IPS DF 4.7 (cell line): Measurements from ENCODE around the gene CRMP1.

Experiments
- DNase-seq: peaks from one replicate; pipeline ENCODE4 v3.0.0-alpha.2; 2013; ENCODE audit warnings: low spot score; ENCODE audit errors: extremely low read depth

The CRMP1 gene

DNA sequence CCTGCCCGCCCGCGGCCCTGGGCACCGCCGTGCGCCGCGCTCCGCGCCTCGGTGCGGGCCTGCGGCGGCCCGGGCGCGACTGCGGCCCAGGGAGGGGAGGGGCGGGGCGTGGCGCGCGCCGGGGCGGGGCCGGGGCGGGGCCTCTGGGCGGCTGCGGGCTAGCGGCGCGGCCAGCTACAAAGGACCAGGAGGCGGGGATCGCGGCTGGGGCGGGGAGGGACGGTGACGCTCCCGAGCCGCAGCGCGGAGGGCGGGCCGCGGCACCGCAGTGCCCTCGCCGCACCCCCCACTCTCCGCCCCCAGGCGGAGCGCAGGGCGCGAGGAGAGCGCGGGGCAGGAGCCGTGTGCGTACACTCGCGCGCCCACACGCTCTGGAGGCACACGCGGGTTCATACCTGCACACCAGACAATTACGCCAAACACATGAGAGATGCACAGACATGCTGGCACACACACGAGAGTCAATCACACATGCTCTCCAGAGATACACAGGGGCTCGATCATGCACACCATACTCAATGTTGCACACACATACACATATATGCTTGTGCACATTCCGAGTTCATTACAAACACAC is at the start of gene CRMP1:
CRMP1 (minus strand) TSS at position 83 of the 577 bp plus-strand sequence. CDS start 117 bp downstream, outside the sequence.
- DNase-seq, result no peak

DNA sequence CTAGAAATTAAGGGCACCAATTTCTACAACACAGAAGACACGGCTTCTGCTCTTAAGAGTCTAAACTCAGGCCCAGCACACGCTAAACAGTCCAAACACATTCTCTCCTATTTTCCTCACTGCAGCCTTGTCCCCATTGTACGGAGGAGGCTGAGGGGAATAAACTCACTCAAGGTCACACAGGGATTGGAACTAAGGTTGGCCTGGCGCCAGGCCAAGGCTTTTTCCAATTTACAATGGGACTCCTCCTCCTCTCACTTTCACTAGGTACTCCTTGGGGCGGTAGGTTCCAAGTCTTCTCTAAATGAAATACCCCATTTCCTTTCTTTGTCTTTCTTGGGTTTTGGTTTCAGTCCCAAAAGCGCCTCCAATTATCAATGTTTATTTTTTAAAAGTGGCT is 48.7 kb upstream of the CRMP1 start:
- DNase-seq, result no peak

GRCh38 chr4:5940470-5941203 is 47.8 kb upstream of the CRMP1 start:
- DNase-seq, result no peak

DNA sequence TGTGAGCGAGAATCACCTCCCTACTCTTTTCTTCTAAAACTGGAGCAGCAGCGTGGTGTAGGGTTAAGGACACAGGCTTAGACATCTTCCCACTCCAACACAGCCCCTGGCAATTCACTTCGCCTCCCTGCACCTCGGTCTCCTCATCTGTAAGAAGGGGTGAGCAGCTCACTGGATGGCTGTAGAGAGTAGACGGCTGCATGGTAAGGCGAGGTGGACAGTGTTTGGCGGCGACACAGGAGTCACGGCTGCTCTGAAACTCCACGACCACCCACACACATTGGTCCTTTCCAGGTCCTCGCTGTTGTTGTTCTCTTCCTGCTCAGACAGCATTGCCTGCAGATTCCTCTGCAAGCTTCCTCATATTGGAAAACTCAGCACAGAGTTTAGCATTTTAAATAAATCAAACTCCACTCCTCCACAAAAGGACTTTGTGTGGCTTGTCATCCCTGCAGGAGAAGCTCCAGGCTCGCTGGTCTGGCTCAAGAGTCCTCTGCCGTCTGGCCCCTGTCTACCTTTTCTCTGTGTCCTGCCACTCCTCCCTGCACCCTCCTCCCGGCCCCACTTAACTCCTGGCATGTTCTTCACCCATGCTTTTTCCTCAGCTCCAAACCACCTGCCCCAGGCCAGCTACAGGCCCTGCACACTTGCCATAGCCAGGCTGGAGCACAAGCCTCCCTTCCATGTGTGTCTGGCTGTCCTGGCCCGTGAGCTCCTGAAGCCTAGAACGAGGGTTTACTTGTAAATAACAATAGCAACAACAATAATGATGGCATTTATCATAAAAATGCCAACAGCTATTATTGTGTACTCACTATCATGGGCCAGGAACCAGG is 41.3 kb upstream of the CRMP1 start:
- no peak for DNase-seq

DNA sequence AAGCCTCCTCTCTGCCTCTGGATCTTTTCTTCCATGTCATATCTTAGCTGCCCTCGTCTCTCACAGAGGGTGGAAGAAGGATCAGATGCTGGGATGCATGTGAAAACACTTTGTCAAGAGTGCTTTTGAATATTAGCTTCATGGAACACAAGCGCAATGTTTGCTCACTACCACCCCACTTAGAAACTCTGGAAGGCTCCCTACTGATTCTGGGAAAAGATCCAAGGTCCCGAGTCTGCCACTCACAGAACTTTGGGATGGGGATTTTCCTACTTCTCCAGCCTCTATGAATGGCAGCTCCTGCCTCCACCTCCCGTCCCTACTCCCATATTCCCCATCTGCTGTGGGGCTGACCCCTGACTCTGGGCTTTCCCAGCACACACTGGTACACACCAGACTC is 40.2 kb upstream of the CRMP1 start:
- no peak for DNase-seq

GRCh38 chr4:5932035-5932568 is 39.2 kb upstream of the CRMP1 start:
- no peak for DNase-seq

- DNase-seq, result no peak
Observed at GRCh38 chr4:5931526-5931925, 38.6 kb upstream of the CRMP1 start.

DNA sequence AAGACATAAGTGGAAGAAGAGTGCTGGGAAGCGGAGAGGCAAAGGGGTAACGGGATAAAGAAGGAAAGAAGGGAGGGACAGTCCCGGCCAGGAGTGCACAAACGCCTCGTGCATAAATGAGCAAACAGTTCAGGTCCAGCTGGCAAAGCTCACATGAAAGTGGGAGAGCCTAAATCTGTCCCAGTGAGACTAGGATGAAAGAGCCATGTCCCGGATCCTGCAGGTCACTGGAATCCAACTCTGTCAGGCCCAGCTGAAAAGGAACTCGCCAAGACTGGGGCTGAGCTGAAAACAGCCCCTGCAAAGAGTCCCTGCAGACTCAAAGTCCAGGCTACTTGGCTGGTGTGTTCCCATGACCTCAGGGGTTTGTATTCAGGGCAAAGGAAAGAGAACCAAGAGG is 38.0 kb upstream of the CRMP1 start:
- no peak for DNase-seq

- no peak for DNase-seq
Observed at GRCh38 chr4:5930456-5930855, 37.6 kb upstream of the CRMP1 start.

GRCh38 chr4:5928844-5929420 is 36.0 kb upstream of the CRMP1 start:
- DNase-seq, result no peak

DNA sequence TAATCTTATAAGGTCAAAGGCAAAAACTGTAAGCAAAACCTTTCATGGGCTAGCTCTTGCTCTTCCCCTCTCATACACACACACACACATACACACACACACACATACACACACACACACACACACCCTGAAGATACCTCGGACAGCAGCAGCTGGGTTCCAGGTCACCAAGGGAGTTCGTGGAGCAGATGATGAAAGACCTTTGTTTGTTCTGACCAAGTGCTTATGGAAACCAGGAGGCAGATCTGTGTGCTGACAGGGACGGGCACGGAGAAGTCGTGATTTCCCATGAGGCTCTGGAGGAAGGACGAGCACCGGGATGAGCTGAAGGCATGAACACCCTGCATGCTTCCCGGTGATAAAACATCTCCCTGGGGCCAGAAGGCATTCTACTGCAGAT is 35.4 kb upstream of the CRMP1 start:
- DNase-seq, result no peak

DNA sequence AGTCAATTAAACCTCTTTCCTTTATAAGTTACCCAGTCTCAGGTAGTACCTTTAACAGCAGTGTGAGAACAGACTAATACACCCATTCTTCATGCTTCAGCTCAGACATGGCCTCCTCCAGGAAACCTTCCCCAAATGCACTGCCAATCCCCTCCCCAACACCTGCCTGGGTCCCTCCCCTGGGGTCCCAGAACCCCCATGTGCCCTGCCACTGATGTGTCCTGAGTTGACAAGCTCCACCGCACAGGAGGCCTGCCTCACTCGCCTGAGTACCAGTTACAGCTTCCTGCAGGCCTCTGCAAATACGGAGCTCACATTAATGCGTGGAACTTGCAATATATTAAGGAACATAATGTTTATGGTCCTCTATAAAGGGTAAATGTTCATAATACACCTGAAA is 34.9 kb upstream of the CRMP1 start:
- DNase-seq, result no peak

DNA sequence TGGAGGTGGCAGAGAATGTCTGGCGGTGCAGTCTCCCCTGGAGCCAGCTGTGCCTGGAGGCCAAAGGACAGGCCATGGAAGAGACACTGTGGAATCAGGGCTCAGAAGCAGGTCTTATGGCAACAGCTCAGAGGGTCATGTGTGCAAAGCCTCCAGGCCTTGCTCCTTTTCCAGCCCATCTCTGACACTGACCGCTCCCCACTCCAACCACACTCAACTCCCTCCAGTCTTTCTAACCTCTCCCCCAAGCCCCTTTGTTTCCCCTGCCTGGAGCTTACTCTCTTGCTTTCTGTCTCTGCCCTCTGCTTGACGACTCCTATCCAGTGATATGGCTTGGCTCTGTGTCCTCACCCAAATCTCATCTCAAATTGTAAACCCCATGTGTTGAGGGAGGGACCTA is 34.2 kb upstream of the CRMP1 start:
- no peak for DNase-seq

- no peak for DNase-seq
Observed at GRCh38 chr4:5926598-5926997, 33.7 kb upstream of the CRMP1 start.

DNA sequence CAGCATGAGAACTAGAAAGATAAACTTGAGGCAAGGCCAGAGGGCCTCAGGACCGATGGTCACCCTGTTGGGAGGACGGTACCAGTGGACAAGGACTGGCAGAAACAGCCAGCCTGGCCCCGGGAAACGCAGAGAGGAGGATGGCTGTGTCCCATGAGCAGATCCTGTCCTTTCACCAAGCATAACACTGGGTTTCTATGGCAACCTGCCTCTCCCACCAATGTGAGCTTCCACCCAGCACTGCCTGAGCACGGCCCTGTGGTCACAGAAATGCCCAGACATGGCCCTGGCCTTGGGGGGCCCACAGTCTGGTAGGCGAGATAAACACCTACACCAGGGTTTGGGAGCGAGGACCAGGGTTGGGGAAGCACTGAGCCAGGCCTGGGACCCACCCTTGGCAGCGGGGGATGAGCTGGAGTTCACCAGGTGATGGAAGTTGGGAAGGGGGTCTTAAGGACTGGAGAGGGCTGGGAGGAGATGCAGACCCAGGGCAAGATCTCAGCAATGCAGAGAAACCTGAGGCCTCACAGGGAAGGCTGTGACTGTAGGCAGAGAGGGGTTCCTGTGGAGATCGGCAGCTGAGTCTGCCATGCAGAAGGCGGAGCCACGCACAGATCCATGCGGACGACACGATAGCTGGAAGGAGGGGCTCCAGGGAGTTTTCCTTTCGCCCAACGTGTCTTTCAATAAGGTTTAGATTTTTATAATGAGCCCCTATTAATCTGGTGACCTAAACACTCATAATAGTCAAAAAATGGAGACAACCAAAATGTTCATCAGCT is 32.7 kb upstream of the CRMP1 start:
- DNase-seq, result no peak

DNA sequence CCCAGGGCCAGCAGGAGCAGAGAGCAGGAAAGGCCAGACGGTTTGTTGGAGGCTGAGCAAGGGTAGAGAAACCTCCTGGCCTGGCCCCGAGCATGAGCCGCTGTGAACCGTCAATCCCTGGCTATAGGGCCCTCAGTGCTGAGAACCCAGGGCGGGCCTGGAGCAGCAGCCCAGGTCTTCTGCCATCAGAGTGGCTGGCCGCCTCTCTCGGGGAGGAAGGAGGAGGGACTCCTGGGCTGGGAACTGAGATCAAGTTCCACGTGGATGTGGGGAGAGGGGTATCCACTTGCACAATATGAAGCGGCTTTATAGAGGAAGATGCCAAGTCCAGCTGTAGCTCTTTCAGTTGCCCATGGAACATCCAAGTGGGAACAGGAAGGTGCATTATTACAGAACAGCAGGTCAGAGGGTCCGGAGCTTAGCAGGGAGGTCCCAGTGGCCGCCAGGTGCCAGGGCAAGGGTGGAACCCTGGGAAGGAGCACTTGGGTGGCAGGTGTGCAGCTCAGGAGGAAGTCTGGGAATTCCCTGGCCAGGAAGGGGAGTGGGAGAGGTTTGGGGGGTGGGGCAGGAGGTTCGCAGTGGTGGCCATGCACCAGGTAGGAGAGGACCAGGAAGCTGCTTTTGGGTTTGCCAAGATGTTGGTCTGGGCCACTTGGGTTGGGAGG is 31.7 kb upstream of the CRMP1 start:
- DNase-seq, result no peak

DNA sequence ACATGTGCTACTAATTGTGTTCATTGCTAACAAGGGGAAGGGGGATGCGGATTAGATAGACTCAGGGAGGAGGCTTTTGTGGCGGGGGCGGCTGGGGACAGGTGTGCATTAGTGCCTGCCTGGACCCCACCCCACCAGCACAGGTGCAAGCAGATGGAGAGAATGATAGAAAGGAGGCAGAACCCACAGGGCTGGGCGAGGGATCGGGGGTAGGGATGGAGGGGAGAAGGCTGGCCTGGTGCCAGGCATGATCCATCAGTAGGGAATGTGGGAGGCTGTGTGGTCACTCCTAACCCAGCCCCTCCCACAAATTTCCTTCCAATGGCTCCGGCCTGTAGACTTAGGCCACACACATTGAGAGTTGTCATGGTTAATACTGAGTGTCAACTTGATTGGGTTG is 30.5 kb upstream of the CRMP1 start:
- DNase-seq, result no peak

DNA sequence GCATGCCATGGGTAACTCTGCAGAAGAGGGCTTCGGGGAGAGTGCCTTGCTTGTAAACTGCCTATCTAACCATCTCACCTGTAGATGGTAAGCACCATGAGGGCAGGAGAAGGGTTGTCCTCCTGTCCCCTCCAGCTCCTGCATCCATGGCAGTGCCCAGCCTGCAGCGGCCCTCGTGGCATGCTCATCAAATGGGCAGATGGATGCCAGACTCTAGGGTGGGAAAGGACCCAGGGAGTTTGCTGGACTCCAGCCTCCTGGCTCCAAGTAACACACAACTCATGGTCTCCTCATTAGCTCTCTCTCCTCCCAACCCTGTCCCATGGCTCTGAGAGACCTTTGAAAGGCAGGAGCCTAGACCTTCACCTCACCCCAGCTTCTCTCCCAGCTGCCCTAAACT is 29.7 kb upstream of the CRMP1 start:
- no peak for DNase-seq

- no peak for DNase-seq
Observed at GRCh38 chr4:5921981-5922380, 29.1 kb upstream of the CRMP1 start.
